NOMO-1 (cell line): ENCODE results near the gene YIPF3.

Source experiments
- DNase-seq, 2 experiments: peaks; one replicate each; lab custom pipeline; 2025; ENCODE audit not compliant: unreplicated experiment in 2 of 2; lab: John Stamatoyannopoulos, UW

The YIPF3 gene

DNA sequence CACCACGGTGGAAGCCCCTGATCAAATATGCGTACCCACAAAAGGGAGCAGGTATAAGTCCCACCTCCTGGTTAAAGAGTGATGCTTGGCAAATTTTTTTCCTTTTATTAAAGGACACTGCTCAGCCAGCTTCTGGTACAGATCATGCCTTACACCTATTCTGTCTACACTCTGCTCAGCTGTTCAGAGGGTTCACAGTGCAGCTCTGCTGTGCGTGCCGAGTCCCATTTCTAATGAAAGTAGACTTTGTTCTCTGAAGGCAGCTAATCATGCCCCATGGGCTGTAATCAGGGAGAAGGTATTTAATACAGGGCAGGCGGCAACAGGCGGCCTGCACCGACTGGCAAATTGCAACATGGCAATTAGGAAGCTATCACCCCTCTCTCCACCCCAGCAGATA lies 22.9 kb downstream of the YIPF3 start:
- no peak for DNase-seq

- no peak for DNase-seq
These were observed 23.5 kb downstream of the YIPF3 start for GRCh38 chr6:43493230-43493629.

DNA sequence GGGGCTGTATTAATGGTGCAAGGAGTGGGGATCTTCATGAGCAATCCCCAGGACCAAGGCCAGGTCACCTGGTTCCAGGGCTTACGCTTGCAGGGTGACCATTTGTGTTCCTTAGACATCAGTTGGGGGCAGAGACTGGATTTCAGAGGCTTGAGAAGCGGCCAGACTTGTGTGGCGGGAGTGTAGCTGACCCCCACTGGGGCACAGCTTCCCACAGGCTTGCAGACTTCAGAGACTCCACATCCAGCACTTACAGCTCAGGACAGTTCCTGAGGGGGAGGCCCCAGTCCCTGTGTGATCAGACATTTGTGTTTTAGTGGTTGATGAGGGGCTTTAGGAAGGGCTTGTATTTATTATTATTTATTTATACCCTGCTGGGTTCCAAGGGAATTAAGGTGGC lies 24.1 kb downstream of the YIPF3 start:
- no peak for DNase-seq

DNA sequence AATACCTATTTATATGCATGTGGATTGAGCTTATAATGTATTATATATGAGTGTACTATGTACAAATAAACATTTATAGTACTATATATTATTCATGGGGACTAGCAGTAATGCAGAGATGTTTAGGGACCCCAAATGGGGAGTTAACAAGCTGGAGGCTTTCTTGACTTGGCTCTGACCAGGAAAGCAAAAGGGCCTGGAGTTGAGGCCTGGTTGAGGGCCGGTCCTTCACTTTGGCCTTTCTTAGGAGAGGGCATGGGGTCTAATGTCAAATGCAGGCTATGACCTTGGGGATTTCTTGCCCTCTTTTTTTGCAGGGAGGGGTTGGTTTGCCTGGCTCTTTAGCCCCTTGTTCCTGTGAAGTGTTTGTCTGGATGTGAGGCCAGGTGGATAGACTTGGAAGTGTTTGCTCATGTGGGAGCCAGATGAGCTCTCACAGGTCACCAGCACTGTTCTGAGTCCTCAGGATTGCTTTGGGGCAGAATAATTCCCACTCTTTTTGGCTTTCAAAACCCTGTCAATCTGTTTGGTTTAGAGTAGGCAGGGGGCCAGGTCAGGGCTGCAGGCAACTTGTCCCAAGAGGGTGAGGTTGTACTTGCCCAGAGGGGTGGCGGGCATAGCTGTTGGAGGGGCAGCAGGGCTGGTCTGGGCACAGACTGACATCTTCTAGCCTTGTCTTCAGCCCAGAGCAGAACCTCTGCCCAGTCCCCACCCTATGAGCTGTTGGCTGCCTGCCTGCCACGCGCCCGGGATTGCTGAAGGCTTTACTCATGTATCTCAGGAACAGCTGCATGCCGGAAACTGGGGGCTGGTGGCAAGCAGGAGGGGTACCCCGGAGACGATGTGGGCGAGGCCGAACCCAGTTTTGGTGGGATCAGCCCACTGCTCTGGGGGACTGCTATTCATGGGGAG lies 24.7 kb downstream of the YIPF3 start:
- DNase-seq = no peak

GRCh38 chr6:43490523-43490939 lies 26.2 kb downstream of the YIPF3 start:
- no peak for DNase-seq

GRCh38 chr6:43489277-43490072 lies 27.3 kb downstream of the YIPF3 start:
- DNase-seq = no peak

GRCh38 chr6:43488667-43489276 lies 28.0 kb downstream of the YIPF3 start:
- no peak for DNase-seq

DNA sequence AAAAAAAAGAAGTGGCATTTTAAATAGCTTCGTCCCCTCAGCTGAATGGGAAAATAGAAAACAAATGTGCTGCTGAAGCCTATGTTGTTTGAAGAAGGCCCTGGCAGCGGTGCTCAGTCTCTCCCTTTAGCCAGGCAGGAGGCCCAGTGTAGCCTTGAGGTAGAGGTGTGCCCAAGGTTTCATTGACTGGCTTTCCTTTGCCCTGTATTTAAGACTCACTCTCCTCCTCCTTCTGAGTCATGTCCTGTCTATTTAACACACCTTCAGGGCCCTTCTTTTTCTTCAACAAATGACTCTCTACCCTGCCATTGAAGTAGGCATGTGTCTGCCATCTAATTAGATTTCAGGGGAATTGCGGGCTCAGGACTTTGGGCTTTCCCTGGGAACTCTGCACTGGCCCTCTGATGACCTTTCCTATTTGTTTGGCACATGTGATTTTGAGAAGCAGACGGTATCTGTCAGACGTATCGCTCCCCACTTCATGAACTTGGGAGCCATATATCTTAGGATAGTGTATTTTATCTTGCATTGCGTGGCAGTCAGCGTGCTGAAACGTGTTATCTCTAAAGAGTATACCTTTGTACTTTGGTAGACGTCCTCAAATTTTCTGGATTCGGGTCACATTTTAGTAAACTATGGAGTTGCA lies 35.0 kb downstream of the YIPF3 start:
- no peak for DNase-seq

- no peak for DNase-seq
These were observed 35.7 kb downstream of the YIPF3 start for GRCh38 chr6:43481075-43481474.

GRCh38 chr6:43478008-43478372 lies 38.7 kb downstream of the YIPF3 start:
- DNase-seq = peak in 1 of 2 experiments; percentile 21

GRCh38 chr6:43477235-43478007 lies 39.3 kb downstream of the YIPF3 start, which contains the start of gene TJAP1:
Gene TJAP1, plus strand, starts transcription at chr6:43477570. Its CDS starts 21,432 bp downstream, at chr6:43499002.
- DNase-seq = peak; percentile 63 to 83

- peak in 1 of 2 experiments; percentile 11 for DNase-seq
These were observed 40.0 kb downstream of the YIPF3 start for GRCh38 chr6:43476746-43477145.

DNA sequence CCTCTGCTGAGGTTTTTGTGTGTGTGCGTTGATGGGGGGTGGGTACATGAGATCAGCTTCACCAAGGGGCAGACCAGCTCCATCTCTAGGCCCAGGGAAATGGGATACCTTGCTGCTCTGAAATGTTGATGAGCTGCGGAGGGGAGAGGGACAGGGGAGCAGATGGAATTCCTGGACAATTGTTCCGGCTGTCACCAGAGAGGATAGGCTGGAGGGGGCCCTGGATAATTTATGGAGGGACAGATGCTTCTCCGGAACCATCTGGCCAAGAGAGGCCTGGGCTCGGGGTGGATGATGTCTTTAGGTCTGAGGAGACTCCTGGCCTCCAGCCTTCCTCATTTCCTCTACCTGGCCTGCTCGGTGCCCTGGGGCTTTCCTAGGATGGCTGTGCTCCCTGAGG lies 41.2 kb downstream of the YIPF3 start:
- DNase-seq = no peak

DNA sequence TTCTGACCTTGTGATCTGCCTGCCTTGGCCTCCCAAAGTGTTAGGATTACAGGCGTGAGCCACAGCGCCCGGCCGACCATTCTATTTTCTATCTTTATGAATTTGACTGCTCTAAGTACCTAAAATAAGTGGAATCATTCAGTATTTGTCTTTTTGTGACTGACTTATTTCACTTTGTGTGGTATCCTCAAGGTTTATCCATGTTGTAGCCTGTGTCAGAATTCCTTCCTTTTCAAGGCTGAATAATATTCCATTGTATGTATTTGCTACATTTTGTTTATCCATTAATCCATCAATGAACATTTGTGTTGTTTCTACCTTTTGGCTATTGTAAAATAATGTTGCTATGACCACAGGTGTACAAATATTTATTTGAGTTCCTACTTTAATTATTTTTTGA lies 44.2 kb downstream of the YIPF3 start:
- no peak for DNase-seq

DNA sequence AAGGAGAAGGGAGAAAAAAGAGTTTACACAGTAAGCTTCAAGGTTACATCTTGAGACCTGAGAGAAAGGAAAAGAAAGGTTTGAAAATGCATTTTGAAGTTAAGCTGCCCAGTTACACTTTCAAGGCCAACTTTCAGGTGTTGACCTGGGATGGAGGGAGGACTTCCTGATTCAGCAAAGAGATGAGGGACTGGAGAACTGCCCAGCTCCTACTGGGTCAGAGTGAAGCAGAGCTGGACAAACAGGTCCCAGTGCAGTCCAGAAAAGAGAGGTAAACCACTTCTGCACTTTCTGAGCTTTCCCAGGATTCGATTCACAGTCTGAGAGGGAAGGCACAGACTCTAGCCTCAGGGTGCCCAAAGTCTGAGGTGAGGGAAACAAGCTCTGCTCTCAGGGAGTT lies 45.3 kb downstream of the YIPF3 start:
- DNase-seq = no peak

DNA sequence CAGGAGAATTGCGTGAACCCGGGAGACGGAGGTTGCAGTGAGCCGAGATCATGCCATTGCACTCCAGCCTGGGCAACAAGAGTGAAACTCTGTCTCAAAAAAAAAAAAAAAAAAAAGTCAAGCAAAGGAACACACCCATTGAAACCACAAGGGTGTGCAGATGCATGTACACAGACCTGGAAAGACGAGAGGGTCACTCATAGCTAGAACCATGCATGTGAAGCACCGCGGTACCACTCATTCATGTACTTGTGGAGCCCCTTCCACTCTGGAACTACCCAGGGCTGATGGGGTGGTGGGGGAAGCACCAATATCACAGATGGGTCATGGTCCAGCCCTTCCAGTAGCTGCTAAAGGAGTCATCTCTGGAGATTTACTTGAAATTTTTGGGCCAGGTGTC lies 46.8 kb downstream of the YIPF3 start:
- DNase-seq = no peak

GRCh38 chr6:43468748-43469681 lies 47.7 kb downstream of the YIPF3 start:
- no peak for DNase-seq

GRCh38 chr6:43468240-43468639 lies 48.5 kb downstream of the YIPF3 start:
- no peak for DNase-seq

GRCh38 chr6:43467752-43468151 lies 49.0 kb downstream of the YIPF3 start:
- no peak for DNase-seq
